ENCODE data around the gene IFI27L2. TPM values are rescaled to one million over a fixed set of nuclear protein-coding genes. Genes with fewer than 3 reads are reported as not detected.

Gene IFI27L2
- polyA plus RNA-seq, 1 of the 3 experiments (the other 2 are of a cell fraction) = 200 TPM

- TF ChIP-seq, protein P1, sequence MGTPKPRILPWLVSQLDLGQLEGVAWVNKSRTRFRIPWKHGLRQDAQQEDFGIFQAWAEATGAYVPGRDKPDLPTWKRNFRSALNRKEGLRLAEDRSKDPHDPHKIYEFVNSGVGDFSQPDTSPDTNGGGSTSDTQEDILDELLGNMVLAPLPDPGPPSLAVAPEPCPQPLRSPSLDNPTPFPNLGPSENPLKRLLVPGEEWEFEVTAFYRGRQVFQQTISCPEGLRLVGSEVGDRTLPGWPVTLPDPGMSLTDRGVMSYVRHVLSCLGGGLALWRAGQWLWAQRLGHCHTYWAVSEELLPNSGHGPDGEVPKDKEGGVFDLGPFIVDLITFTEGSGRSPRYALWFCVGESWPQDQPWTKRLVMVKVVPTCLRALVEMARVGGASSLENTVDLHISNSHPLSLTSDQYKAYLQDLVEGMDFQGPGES (IDR thresholded peaks at IDR 0.05; ENCODE audit: low read depth, low read length) = no peak
- no peak for TF ChIP-seq JUND (IDR thresholded peaks at IDR 0.05)
- TF ChIP-seq, protein P2, sequence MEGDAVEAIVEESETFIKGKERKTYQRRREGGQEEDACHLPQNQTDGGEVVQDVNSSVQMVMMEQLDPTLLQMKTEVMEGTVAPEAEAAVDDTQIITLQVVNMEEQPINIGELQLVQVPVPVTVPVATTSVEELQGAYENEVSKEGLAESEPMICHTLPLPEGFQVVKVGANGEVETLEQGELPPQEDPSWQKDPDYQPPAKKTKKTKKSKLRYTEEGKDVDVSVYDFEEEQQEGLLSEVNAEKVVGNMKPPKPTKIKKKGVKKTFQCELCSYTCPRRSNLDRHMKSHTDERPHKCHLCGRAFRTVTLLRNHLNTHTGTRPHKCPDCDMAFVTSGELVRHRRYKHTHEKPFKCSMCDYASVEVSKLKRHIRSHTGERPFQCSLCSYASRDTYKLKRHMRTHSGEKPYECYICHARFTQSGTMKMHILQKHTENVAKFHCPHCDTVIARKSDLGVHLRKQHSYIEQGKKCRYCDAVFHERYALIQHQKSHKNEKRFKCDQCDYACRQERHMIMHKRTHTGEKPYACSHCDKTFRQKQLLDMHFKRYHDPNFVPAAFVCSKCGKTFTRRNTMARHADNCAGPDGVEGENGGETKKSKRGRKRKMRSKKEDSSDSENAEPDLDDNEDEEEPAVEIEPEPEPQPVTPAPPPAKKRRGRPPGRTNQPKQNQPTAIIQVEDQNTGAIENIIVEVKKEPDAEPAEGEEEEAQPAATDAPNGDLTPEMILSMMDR (IDR thresholded peaks at IDR 0.05) = no peak
Measured at GRCh38 chr14:94163796-94164195, 34.4 kb upstream of the IFI27L2 start (continued).

- Histone ChIP-seq H3K9ac (no peak overlapping the region), H3K79me2 (ENCODE audit: insufficient read depth) (no peaks in the 10 kb centered on the region), H3K4me2 (no peak overlapping the region), H3K9me2 (no peaks in the 10 kb centered on the region), H3K9me3 (no peaks in the 10 kb centered on the region), H2AFZ (ENCODE audit: low read depth) (no peak overlapping the region), H3K4me3 (ENCODE audit: low read depth in 2 of 2, low read length in 1 of 2) (no peak overlapping the region), H3K27me3 (ENCODE audit: insufficient read depth) (no peaks in the 10 kb centered on the region; the same call in 1 of the 2 replicates), H3F3A (replicated peaks; ENCODE audit: insufficient read depth) (no peaks in the 10 kb centered on the region), H4K20me1 (ENCODE audit: insufficient read depth) (no peaks in the 10 kb centered on the region), H3K4me1 (ENCODE audit: control insufficient read depth in 1 of 2, insufficient read depth in 2 of 2, low read depth in 1 of 2, low read length in 1 of 2) (peaks cover 0 to 4% of the 10 kb centered on the region in 2 experiments; a peak in 1 of 4 replicates), H3K27ac (ENCODE audit: low read depth in 2 of 2, low read length in 1 of 2) (no peak overlapping the region), H3K36me3 (replicated peaks in 1 of 2; ENCODE audit: control insufficient read depth in 1 of 2, insufficient read depth in 2 of 2, low read length in 1 of 2) (no peaks in the 10 kb centered on the region)
- CTCF ChIA-PET = interaction anchor here (0.7 to 2.8 kb wide), 3 partner anchors 23 to 30 kb away, joined by 3 to 13 read pairs (median 7); no protein-coding TSS in a partner anchor
- DNase-seq = no peak
- POLR2A ChIA-PET = no interaction called here
- WGBS (ENCODE audit: low lambda C conversion rate) = 91% methylated on average over 5 of the region's 5 CpGs
- TF ChIP-seq USF2 (IDR thresholded peaks at IDR 0.05; ENCODE audit: borderline replicate concordance, low read depth, low read length) (no peak), TEAD4 (IDR thresholded peaks at IDR 0.05; ENCODE audit: borderline replicate concordance, insufficient read depth) (no peak), RCOR1 (IDR thresholded peaks at IDR 0.05; ENCODE audit: low read length) (no peak), YY1 (IDR thresholded peaks at IDR 0.05; ENCODE audit: low read depth) (no peak), RXRA (IDR thresholded peaks at IDR 0.05; ENCODE audit: borderline replicate concordance, low read depth) (no peak), CHD2 (IDR thresholded peaks at IDR 0.05; ENCODE audit: low read length, partially characterized antibody) (no peak), GATA2 (CRISPR knock-in tag; IDR thresholded peaks at IDR 0.05) (no peak), SMC3 (IDR thresholded peaks at IDR 0.05; ENCODE audit: low read depth, low read length) (no peak), NRF1 (IDR thresholded peaks at IDR 0.05; ENCODE audit: low read depth, low read length) (no peak), MEF2A (IDR thresholded peaks at IDR 0.05; ENCODE audit: borderline replicate concordance, low read depth) (no peak), EP300 (IDR thresholded peaks at IDR 0.05; ENCODE audit: borderline replicate concordance in 1 of 2, low read depth in 1 of 2, low read length in 1 of 2) (no peak)
- TF ChIP-seq, protein P2 (IDR thresholded peaks at IDR 0.05) = no peak
Measured at GRCh38 chr14:94162466-94162865, 33.1 kb upstream of the IFI27L2 start.
